ENCODE measurements around the gene UNC5A. TPM values are rescaled to one million over a fixed set of nuclear protein-coding genes. Genes with fewer than 3 reads are reported as not detected.
A peak's percentile ranks its signal among the peaks of the same experiment; 100 is the strongest.

UNC5A gene
- total RNA-seq, result not detected

DNA sequence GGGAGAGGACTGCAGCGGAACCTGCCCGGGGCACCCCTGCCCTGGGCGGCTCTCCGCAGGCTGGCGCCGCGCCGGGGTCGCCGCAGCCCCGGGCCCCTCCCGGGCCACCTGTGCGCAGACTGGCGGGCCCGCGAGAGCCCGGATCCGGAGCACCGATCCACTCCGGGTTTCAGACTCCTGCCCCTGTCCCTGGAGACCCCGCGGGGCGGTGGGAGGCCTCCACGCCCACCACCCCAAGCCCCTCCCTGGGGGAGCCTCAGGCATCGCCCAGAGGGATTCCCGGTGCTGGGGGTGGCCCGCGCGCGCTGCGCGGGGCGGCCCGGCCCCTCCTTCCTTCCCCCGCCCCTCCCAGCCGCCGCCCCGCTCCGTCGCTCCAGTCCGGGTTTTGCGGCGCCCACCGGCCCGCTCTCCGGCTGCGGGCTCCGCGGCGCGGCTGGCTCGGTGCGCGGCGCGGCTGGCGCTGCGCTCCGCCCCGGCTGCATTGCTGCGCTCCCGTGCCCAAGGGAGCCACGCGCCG lies at the start of gene UNC5A:
UNC5A (plus strand) TSS at position 479 of the 517 bp plus-strand sequence. CDS start 192 bp downstream, outside the sequence.
- Histone ChIP-seq H3K4me1 (peaks cover 18% of the 10 kb centered on the region), H3K27me3 (peaks cover 92% of the 10 kb centered on the region), H3K36me3 (no peaks in the 10 kb centered on the region), H3K9me3 (no peaks in the 10 kb centered on the region), H3K4me3 (peak within 1 kb of the TSS; percentile 43), H3K27ac (no peak within 1 kb of the TSS)
- WGBS, result 3% methylated on average over 13 of the region's 65 CpGs
- TF ChIP-seq, protein P1, sequence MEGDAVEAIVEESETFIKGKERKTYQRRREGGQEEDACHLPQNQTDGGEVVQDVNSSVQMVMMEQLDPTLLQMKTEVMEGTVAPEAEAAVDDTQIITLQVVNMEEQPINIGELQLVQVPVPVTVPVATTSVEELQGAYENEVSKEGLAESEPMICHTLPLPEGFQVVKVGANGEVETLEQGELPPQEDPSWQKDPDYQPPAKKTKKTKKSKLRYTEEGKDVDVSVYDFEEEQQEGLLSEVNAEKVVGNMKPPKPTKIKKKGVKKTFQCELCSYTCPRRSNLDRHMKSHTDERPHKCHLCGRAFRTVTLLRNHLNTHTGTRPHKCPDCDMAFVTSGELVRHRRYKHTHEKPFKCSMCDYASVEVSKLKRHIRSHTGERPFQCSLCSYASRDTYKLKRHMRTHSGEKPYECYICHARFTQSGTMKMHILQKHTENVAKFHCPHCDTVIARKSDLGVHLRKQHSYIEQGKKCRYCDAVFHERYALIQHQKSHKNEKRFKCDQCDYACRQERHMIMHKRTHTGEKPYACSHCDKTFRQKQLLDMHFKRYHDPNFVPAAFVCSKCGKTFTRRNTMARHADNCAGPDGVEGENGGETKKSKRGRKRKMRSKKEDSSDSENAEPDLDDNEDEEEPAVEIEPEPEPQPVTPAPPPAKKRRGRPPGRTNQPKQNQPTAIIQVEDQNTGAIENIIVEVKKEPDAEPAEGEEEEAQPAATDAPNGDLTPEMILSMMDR (IDR thresholded peaks at IDR 0.05), result no peak
- TF ChIP-seq EP300 (IDR thresholded peaks at IDR 0.05) (no peak), POLR2AphosphoS5 (IDR thresholded peaks at IDR 0.05) (no peak), POLR2A (IDR thresholded peaks at IDR 0.05) (no peak)
- no peak for DNase-seq (ENCODE audit: low spot score in 2 of 2)

DNA sequence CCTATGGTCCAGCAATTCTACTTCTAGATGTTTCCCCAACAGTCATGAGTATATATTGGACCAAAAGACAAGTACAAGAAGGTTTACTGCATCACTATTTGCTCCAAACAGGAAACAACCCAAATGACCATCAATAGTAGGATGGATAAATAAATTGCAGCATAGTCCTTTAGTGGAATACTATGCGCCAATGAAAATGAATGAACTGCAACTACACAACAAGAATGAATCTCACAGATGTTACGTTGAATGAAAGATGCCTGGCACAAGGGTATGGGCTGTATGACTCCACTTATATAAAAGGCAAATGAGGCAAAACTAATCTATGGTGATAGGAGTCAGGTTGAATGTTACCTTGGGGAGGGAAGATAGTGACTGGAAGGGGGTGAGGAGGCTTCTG lies 48.6 kb upstream of the UNC5A start:
- WGBS, result 90% methylated on average over 2 of the region's 2 CpGs
- no peak overlapping the region for H3K27ac ChIP-seq

DNA sequence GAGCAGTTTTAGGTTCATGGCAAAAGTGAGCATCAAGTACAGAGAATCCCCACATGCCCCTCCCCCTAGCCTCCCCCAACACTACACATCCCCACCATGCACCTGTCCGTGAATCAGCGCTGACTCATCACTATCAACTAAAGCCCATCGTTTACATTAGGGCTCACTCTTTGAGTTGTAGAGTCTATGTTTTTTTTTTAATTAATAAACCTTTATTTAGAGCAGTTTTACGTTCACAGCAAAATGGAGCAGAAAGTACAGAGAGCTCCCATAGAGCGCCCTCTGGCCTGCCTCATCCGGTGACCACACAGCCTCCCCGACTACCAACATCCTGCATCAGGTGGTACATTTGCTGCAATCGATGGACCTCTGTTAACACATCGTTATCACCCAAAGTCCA lies 47.9 kb upstream of the UNC5A start:
- no peaks in the 10 kb centered on the region for H3K9me3 ChIP-seq
- TF ChIP-seq EP300 (IDR thresholded peaks at IDR 0.05) (no peak), POLR2A (IDR thresholded peaks at IDR 0.05) (no peak), POLR2AphosphoS5 (IDR thresholded peaks at IDR 0.05) (no peak)
- TF ChIP-seq, protein P1 (IDR thresholded peaks at IDR 0.05), result no peak
- H3K27me3 ChIP-seq, result peaks cover 16% of the 10 kb centered on the region
- no peaks in the 10 kb centered on the region for H3K36me3 ChIP-seq
- H3K27ac ChIP-seq, result no peak overlapping the region
- no peak for DNase-seq (ENCODE audit: low spot score in 2 of 2)
- 70% methylated on average over 9 of the region's 9 CpGs for WGBS
- no peaks in the 10 kb centered on the region for H3K4me1 ChIP-seq
- H3K4me3 ChIP-seq, result no peak overlapping the region

More for the DNA sequence above, 48.6 kb upstream of the UNC5A start:
- no peak for TF ChIP-seq EP300 (IDR thresholded peaks at IDR 0.05)
- no peak for TF ChIP-seq POLR2A (IDR thresholded peaks at IDR 0.05)
- TF ChIP-seq, protein P1 (IDR thresholded peaks at IDR 0.05), result no peak
- H3K4me3 ChIP-seq, result no peak overlapping the region
- H3K9me3 ChIP-seq, result no peaks in the 10 kb centered on the region
- DNase-seq (ENCODE audit: low spot score in 2 of 2), result no peak
- H3K4me1 ChIP-seq, result no peaks in the 10 kb centered on the region
- H3K27me3 ChIP-seq, result peaks cover 13% of the 10 kb centered on the region
- no peaks in the 10 kb centered on the region for H3K36me3 ChIP-seq

DNA sequence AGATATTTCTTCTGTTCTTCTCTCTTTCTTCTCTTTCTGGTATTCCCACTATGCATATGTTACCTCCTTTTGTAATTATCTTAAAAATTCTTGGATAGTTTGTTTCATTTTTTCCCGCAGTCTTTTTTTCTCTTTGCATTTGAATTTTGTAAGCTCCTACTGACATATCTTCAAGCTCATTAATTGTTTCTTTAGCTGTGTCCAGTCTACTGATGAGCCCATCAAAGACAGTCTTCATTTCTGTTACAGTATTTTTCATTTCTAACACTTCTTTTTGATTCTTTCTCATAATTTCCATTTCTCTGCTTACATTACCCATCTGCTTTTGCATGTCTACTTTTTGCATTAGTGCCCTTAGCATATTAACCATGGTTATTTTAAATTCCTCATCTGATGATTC lies 44.7 kb upstream of the UNC5A start:
- no peaks in the 10 kb centered on the region for H3K9me3 ChIP-seq
- no peaks in the 10 kb centered on the region for H3K4me1 ChIP-seq
- TF ChIP-seq, protein P1 (IDR thresholded peaks at IDR 0.05), result no peak
- TF ChIP-seq POLR2A (IDR thresholded peaks at IDR 0.05) (no peak), POLR2AphosphoS5 (IDR thresholded peaks at IDR 0.05) (no peak), EP300 (IDR thresholded peaks at IDR 0.05) (no peak)
- H3K27ac ChIP-seq, result no peak overlapping the region
- no peak overlapping the region for H3K4me3 ChIP-seq
- DNase-seq (ENCODE audit: low spot score in 2 of 2), result no peak
- WGBS, result 96% methylated on average over 1 of the region's 1 CpG
- no peaks in the 10 kb centered on the region for H3K36me3 ChIP-seq
- peaks cover 37% of the 10 kb centered on the region for H3K27me3 ChIP-seq

DNA sequence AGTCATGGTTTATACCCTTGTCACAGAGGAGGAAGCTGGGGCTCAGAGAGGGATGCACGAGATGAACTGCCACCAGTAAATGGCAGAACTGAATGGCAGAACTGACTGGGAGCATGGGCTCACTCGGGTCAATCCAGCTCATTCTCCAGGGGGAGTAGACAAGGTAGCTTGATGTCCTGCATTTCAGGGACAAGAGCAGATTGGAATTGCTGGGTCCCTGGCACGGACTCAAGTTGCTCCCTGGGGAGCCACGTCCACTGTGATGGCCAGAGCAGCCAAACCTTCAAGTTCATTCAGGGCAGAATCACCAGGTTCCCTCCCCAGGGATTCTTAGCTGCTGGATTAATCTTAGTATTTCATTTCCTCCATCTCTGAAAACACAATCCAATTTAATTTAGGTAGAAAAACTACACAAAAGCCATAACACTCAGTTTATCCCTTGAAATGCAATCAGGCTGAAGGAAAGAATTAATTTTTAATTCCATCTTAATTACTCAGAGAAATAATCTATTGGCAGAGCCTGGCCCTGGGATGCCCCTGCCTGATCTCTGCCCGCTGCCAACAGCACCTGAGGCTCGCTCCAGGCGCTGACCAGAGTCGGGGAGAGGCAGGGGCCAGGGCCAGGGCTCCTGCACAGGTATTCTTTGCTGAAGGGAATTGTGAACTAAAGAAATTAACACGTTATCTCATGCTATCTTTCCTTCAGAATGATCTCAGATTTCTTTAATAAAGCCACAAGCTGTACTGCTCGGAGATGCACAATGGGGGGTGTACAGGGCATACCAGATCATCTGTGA lies 42.0 kb upstream of the UNC5A start:
- 71% methylated on average over 10 of the region's 10 CpGs for WGBS
- TF ChIP-seq, protein P1 (IDR thresholded peaks at IDR 0.05), result no peak
- no peak for TF ChIP-seq POLR2A (IDR thresholded peaks at IDR 0.05)
- no peak for TF ChIP-seq POLR2AphosphoS5 (IDR thresholded peaks at IDR 0.05)
- TF ChIP-seq EP300 (IDR thresholded peaks at IDR 0.05), result no peak
- Histone ChIP-seq H3K36me3 (no peaks in the 10 kb centered on the region), H3K9me3 (no peaks in the 10 kb centered on the region), H3K4me1 (no peaks in the 10 kb centered on the region), H3K27me3 (peaks cover 26% of the 10 kb centered on the region), H3K27ac (no peak overlapping the region), H3K4me3 (no peak overlapping the region)
- peak; percentile 36 to 43 for DNase-seq (ENCODE audit: low spot score in 2 of 2)
